Glutamatergic neuron (in vitro differentiated cells): ENCODE measurements around the gene OBSL1. TPM values are rescaled to one million over a fixed set of nuclear protein-coding genes. Genes with fewer than 3 reads are reported as not detected.

Experiments
- DNase-seq: peaks from one replicate; pipeline ENCODE4 v3.0.0; 2022
- H3K27ac Mint-ChIP-seq: one replicate; pipeline ENCODE4 v1.8.0; 2020; ENCODE audit warnings: mild to moderate bottlenecking, mixed read lengths, inconsistent platforms; ENCODE audit not compliant: unreplicated experiment
- H3K27me3 Mint-ChIP-seq: one replicate; pipeline ENCODE4 v1.8.0; 2020; ENCODE audit warnings: mild to moderate bottlenecking, moderate library complexity, mixed read lengths, inconsistent platforms; ENCODE audit not compliant: unreplicated experiment
- H3K36me3 Mint-ChIP-seq: one replicate; pipeline ENCODE4 v1.8.0; 2020; ENCODE audit warnings: mild to moderate bottlenecking, mixed read lengths, inconsistent platforms; ENCODE audit not compliant: unreplicated experiment
- H3K4me1 Mint-ChIP-seq: one replicate; pipeline ENCODE4 v1.8.0; 2020; ENCODE audit warnings: mild to moderate bottlenecking, low read depth, mixed read lengths, inconsistent platforms; ENCODE audit not compliant: unreplicated experiment
- H3K4me3 Mint-ChIP-seq: one replicate; pipeline ENCODE4 v1.8.0; 2020; ENCODE audit warnings: mild to moderate bottlenecking, mixed read lengths, inconsistent platforms; ENCODE audit not compliant: unreplicated experiment
- H3K9me3 Mint-ChIP-seq: one replicate; pipeline ENCODE4 v1.8.0; 2020; ENCODE audit warnings: mild to moderate bottlenecking, moderate library complexity, mixed read lengths, inconsistent platforms; ENCODE audit not compliant: unreplicated experiment
- total RNA-seq: library from RNA; stranded (reverse); fragmentation: NEBNext Ultra II Directional; extraction: Animal tissue kit (Norgen Biotek cat#: 25700); gene quantifications from one replicate; pipeline ENCODE4 v1.2.1, GENCODE V29; 2021; ENCODE audit not compliant: unreplicated experiment
- TF ChIP-seq, protein P1 (sequence below): fragments of 200-600 bp; sonication (generic); IDR thresholded peaks from one replicate; pipeline ENCODE4 v1.5.0; 2021; ENCODE audit not compliant: partially characterized antibody, unreplicated experiment

Gene OBSL1
- total RNA-seq, 1 donor from 2014 or later = 47.9 TPM

GRCh38 chr2:219562049-219563020 lies 9.0 kb downstream of the OBSL1 start:
- Mint-ChIP-seq H3K9me3 (peaks cover 8% of the 10 kb centered on the region), H3K27ac (no peak overlapping the region)

GRCh38 chr2:219561179-219562048 lies 9.9 kb downstream of the OBSL1 start:
- peaks cover 8% of the 10 kb centered on the region for H3K9me3 Mint-ChIP-seq
- H3K36me3 Mint-ChIP-seq = peaks cover 5% of the 10 kb centered on the region
- H3K4me1 Mint-ChIP-seq = peaks cover 26% of the 10 kb centered on the region
- no peak overlapping the region for H3K27ac Mint-ChIP-seq
- peaks cover 10% of the 10 kb centered on the region for H3K27me3 Mint-ChIP-seq
- H3K4me3 Mint-ChIP-seq = no peak overlapping the region
- TF ChIP-seq, protein P1, sequence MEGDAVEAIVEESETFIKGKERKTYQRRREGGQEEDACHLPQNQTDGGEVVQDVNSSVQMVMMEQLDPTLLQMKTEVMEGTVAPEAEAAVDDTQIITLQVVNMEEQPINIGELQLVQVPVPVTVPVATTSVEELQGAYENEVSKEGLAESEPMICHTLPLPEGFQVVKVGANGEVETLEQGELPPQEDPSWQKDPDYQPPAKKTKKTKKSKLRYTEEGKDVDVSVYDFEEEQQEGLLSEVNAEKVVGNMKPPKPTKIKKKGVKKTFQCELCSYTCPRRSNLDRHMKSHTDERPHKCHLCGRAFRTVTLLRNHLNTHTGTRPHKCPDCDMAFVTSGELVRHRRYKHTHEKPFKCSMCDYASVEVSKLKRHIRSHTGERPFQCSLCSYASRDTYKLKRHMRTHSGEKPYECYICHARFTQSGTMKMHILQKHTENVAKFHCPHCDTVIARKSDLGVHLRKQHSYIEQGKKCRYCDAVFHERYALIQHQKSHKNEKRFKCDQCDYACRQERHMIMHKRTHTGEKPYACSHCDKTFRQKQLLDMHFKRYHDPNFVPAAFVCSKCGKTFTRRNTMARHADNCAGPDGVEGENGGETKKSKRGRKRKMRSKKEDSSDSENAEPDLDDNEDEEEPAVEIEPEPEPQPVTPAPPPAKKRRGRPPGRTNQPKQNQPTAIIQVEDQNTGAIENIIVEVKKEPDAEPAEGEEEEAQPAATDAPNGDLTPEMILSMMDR = no peak
- no peak for DNase-seq

More at GRCh38 chr2:219562049-219563020, 9.0 kb downstream of the OBSL1 start:
- TF ChIP-seq, protein P1 = no peak
- no peak for DNase-seq
- Mint-ChIP-seq H3K36me3 (peaks cover 5% of the 10 kb centered on the region), H3K4me1 (peaks cover 26% of the 10 kb centered on the region), H3K4me3 (peak overlapping the region; percentile 38), H3K27me3 (peaks cover 10% of the 10 kb centered on the region)

- peaks cover 10% of the 10 kb centered on the region for H3K27me3 Mint-ChIP-seq
- DNase-seq = no peak
- TF ChIP-seq, protein P1 = no peak
- H3K4me3 Mint-ChIP-seq = peak overlapping the region; percentile 6
- peaks cover 5% of the 10 kb centered on the region for H3K36me3 Mint-ChIP-seq
- H3K4me1 Mint-ChIP-seq = peaks cover 26% of the 10 kb centered on the region
- H3K27ac Mint-ChIP-seq = no peak overlapping the region
- H3K9me3 Mint-ChIP-seq = peaks cover 8% of the 10 kb centered on the region
These were observed 10.5 kb downstream of the OBSL1 start for GRCh38 chr2:219560893-219561178.

DNA sequence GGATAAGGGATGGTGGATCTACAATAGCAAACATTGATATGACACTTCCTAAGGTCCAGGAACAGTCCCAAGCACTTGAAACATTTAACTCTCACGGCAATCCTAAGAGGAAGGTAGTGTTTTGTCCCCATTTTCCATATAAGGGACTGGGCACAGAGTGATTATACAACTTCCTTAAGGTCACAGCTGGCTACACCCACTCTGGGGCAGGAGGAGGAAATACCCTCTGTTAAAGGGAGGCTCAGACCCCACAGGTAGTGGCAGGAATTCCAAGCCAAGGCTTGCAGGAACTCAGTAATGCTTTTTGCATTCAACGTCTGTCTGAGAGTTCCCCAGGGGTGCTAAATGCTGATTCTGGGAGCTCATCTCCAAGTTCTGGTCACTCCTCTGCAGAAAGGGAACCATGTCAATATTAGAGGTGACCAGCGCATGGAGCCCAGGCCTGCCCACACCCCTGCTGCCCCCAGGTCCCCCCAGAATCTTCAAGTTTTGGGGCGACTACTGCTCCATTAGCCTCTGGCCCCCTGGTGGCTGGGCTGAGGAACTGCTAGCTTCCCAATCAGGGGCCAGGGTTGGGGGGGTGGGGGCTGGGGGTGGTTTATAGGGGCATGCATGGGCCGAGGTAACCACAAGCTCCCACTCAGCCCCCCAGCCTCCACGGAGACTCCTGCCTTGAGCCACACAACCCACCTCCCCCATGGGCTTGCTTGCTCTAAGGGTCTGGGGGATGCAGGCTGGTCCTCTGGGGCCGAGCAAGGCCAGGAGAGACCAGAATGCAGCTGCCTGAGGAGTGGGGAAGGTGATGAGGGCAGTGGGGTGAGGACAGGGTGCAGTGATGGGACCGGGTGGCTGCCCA lies 11.1 kb downstream of the OBSL1 start:
- Mint-ChIP-seq H3K27ac (no peak overlapping the region), H3K9me3 (peaks cover 8% of the 10 kb centered on the region), H3K4me3 (no peak overlapping the region), H3K36me3 (peaks cover 5% of the 10 kb centered on the region), H3K27me3 (peaks cover 10% of the 10 kb centered on the region), H3K4me1 (peaks cover 26% of the 10 kb centered on the region)
- TF ChIP-seq, protein P1 = peak; percentile 96
- no peak for DNase-seq
